GM18508 (cell line): ENCODE measurements around the gene HTRA3.

Source experiments
- ATAC-seq: cut with Tn5 transposase; IDR thresholded peaks from one replicate; pipeline ENCODE4 v1.9.1; 2021; ENCODE audit warnings: moderate number of reproducible peaks; ENCODE audit not compliant: insufficient read depth, unreplicated experiment

The HTRA3 gene

GRCh38 chr4:8321771-8322170, 52.2 kb downstream of the HTRA3 start:
- ATAC-seq: no peak

- no peak for ATAC-seq
These were observed 53.5 kb downstream of the HTRA3 start for GRCh38 chr4:8322794-8323704.

GRCh38 chr4:8323947-8324555, 54.5 kb downstream of the HTRA3 start:
- ATAC-seq: no peak

GRCh38 chr4:8324640-8325239, 55.2 kb downstream of the HTRA3 start:
- ATAC-seq: no peak

GRCh38 chr4:8325291-8325973, 55.9 kb downstream of the HTRA3 start:
- no peak for ATAC-seq

GRCh38 chr4:8326206-8326605, 56.7 kb downstream of the HTRA3 start:
- ATAC-seq: no peak

GRCh38 chr4:8328456-8328855, 58.9 kb downstream of the HTRA3 start:
- ATAC-seq: no peak

- no peak for ATAC-seq
These were observed 59.5 kb downstream of the HTRA3 start for GRCh38 chr4:8328866-8329559.

- no peak for ATAC-seq
These were observed 60.0 kb downstream of the HTRA3 start for GRCh38 chr4:8329560-8329858.

- ATAC-seq: no peak
These were observed 60.6 kb downstream of the HTRA3 start for GRCh38 chr4:8329859-8330761.

- no peak for ATAC-seq
These were observed 61.4 kb downstream of the HTRA3 start for GRCh38 chr4:8330821-8331574.

GRCh38 chr4:8331575-8331955, 62.0 kb downstream of the HTRA3 start:
- no peak for ATAC-seq

GRCh38 chr4:8332038-8332857, 62.7 kb downstream of the HTRA3 start:
- ATAC-seq: no peak

GRCh38 chr4:8332891-8333331, 63.4 kb downstream of the HTRA3 start:
- ATAC-seq: no peak

GRCh38 chr4:8333726-8334460, 64.3 kb downstream of the HTRA3 start:
- no peak for ATAC-seq

GRCh38 chr4:8334786-8335460, 65.4 kb downstream of the HTRA3 start:
- no peak for ATAC-seq

- ATAC-seq: no peak
These were observed 66.3 kb downstream of the HTRA3 start for GRCh38 chr4:8335848-8336247.
